Measurements from ENCODE around the gene LAMA2. TPM values are rescaled to one million over a fixed set of nuclear protein-coding genes. Genes with fewer than 3 reads are reported as not detected.

LAMA2 gene
- total RNA-seq, 1 donor, result 40.2 TPM

DNA sequence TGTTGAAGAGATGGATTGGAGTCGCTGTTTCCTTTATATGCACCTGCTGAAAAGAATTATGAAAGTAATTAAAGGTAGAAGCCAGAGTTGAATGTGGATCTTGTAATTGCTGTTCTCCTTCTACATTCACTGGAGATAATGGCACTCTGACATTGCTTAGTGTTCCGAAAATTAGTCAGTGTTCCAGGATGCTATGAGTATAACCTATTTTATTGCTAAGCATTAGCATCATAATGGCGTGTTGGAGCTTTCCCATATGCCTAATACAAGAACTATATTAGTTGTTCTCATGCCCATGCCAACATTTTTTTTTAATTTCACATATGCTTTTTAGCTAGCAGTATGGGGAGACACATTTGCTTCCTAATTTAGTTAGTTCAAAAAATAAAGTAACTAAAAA, 590.6 kb downstream of the LAMA2 start:
- H3K4me3 ChIP-seq (ENCODE audit: low read depth, low read length), result no peak overlapping the region
- no peak for DNase-seq (ENCODE audit: low read depth)
- TF ChIP-seq, protein P1, sequence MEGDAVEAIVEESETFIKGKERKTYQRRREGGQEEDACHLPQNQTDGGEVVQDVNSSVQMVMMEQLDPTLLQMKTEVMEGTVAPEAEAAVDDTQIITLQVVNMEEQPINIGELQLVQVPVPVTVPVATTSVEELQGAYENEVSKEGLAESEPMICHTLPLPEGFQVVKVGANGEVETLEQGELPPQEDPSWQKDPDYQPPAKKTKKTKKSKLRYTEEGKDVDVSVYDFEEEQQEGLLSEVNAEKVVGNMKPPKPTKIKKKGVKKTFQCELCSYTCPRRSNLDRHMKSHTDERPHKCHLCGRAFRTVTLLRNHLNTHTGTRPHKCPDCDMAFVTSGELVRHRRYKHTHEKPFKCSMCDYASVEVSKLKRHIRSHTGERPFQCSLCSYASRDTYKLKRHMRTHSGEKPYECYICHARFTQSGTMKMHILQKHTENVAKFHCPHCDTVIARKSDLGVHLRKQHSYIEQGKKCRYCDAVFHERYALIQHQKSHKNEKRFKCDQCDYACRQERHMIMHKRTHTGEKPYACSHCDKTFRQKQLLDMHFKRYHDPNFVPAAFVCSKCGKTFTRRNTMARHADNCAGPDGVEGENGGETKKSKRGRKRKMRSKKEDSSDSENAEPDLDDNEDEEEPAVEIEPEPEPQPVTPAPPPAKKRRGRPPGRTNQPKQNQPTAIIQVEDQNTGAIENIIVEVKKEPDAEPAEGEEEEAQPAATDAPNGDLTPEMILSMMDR (IDR thresholded peaks at IDR 0.05; ENCODE audit: insufficient read depth, low read depth, low read length), result no peak

DNA sequence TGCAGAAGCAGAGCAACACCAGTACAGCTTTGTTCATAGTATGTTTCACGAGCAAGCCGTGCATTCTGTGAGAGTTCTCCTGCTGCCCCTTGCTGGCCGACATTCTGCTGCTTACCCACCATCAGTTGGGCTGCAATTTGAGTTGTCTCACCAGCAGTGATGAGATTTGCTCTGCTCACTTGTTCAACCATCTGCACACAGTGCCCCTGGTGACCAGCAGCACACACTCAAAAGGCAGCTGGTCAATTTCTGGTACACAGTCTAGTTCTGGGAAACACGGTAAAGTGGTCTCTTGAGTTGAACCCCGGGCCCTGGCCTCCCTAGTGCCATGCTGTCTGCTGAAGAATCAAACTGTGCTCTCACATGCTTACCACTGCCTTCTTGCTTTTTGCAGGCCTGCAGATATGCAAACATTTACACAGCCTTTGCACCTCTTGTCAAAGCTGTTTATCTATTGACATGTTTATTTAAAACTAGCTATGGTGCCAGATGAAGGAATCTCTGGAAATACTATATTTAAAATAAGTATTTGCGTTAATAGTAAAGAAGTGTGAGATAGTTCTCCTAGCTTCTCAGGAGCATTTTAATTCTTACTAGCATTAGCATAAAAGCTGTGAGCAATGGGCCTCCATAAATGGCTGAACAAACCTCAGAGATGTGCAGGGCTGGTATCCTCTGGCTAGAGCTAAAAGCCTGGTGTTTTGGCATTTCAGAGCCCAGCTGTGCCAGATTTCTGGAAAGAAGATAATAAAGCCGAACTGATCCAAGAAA, 592.7 kb downstream of the LAMA2 start:
- DNase-seq (ENCODE audit: low read depth), result no peak
- TF ChIP-seq, protein P1 (IDR thresholded peaks at IDR 0.05; ENCODE audit: insufficient read depth, low read depth, low read length), result no peak
- H3K4me3 ChIP-seq (ENCODE audit: low read depth, low read length), result no peak overlapping the region

DNA sequence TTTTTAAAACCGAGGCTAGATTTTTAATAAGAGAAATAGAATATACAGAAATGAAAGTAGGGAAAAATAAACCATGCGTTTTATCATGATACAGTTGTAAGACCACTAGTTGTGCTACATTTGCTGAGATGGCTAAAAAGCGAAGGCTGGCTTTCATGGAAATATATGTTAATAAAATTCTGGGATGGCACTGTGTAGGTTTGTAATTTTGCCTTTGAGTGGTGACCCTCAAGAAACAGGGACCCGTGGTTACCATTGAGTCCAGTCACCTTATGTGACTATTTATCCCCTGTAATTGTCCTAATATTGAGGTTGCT, 593.3 kb downstream of the LAMA2 start:
- DNase-seq (ENCODE audit: low read depth), result no peak
- no peak overlapping the region for H3K4me3 ChIP-seq (ENCODE audit: low read depth, low read length)
- TF ChIP-seq, protein P1 (IDR thresholded peaks at IDR 0.05; ENCODE audit: insufficient read depth, low read depth, low read length), result no peak

DNA sequence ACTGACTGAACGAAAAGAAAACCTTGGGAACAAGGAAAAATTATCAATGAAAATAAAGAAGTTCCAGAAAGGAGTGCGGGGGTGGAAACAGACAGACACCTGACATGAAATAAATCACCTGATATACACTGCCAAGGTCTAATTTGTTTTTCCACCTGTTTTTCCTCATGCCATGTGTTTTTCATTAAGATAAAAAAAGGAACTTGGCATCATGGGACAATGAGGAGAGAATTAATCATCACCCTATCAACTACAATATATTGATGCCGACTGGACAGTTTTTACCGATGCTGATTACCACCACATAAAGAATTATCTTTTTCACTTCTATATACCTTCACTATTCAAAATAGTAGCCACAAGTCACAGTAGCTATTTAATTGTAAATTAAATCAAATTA, 593.9 kb downstream of the LAMA2 start:
- no peak for DNase-seq (ENCODE audit: low read depth)
- TF ChIP-seq, protein P1 (IDR thresholded peaks at IDR 0.05; ENCODE audit: insufficient read depth, low read depth, low read length), result no peak
- no peak overlapping the region for H3K4me3 ChIP-seq (ENCODE audit: low read depth, low read length)

DNA sequence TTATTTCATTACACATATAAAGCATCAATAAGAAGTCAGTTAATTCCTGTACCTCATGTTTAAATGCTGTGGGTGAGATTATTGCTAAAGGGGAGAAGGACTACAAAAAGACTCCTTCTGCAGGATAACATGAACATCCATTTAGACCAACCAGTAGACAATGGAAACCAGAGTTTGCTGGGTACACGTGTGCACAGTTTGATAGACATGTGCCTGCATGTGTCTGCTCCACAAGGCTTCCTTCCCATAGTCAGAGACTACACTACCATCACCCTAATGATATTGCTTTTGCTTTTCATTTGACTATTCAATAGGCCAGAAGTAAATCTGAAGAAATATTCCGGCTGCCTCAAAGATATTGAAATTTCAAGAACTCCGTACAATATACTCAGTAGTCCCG, 595.4 kb downstream of the LAMA2 start:
- TF ChIP-seq, protein P1 (IDR thresholded peaks at IDR 0.05; ENCODE audit: insufficient read depth, low read depth, low read length), result no peak
- no peak for DNase-seq (ENCODE audit: low read depth)
- H3K4me3 ChIP-seq (ENCODE audit: low read depth, low read length), result no peak overlapping the region

DNA sequence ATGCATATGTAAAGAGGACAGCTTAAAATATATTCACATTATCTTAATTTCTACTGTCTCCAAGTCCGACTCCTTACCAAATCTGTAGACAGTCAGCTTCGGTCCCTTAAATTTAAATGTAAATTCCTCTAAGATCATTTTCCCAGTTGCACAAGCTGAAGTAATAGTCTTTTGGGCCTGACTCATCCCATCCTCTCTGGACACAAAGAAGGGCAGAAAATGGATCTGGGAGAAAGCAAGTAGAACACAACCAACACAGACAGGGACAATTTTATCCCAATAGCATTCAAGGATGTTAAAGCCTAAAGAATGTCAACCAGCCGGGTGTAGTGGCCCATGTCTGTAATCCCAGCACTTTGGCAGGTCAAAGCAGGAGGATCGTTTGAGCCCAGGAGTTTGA, 598.8 kb downstream of the LAMA2 start:
- TF ChIP-seq, protein P1 (IDR thresholded peaks at IDR 0.05; ENCODE audit: insufficient read depth, low read depth, low read length), result no peak
- DNase-seq (ENCODE audit: low read depth), result no peak
- no peak overlapping the region for H3K4me3 ChIP-seq (ENCODE audit: low read depth, low read length)

DNA sequence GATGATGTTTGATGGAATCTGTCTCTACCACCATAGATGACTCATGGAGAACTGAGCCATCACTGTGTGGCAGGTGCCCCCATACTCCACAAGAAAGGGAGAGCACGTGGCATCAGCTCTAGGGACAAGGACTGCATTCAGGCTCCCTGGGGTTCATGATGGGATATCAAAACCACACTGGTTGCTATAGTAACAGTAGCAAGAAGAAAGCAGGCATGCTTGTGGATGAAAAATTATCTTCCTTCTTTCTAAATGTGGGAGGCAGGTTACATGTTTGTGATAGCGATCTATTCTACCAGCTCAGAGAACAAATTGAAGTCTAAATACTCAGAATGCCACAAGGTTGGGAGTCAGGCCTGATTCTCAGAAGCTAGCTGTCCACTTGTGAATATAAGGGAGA, 602.8 kb downstream of the LAMA2 start:
- no peak overlapping the region for H3K4me3 ChIP-seq (ENCODE audit: low read depth, low read length)
- no peak for DNase-seq (ENCODE audit: low read depth)
- TF ChIP-seq, protein P1 (IDR thresholded peaks at IDR 0.05; ENCODE audit: insufficient read depth, low read depth, low read length), result no peak
